Forelimb muscle (tissue), 1 donor: Measurements from ENCODE around the gene BUD31. TPM values are rescaled to one million over a fixed set of nuclear protein-coding genes. Genes with fewer than 3 reads are reported as not detected.
A peak's percentile ranks its signal among the peaks of the same experiment; 100 is the strongest.
"Not testable (repeated sequence)": the region's sequence is repeated elsewhere in the genome, so short reads cannot be mapped to it uniquely, and the experiment has no call there.

Experiments used
- DNase-seq: peaks from one replicate; pipeline ENCODE4 v3.0.0-alpha.2; 2013; ENCODE audit warnings: low read depth
- polyA plus RNA-seq: library from polyadenylated mRNA; unstranded; fragments of 120-200 nt; gene quantifications from one replicate; pipeline ENCODE4 v1.2.1, GENCODE V29; 2013; ENCODE audit not compliant: insufficient read length

Gene BUD31
- 68.8 TPM for polyA plus RNA-seq

- peak; percentile 82 for DNase-seq
Measured at GRCh38 chr7:99408379-99409191, at the start of gene BUD31, which contains the start of gene PDAP1. TSS of gene BUD31 (plus strand) at chr7:99408969. CDS start at chr7:99411093, 2,124 bp downstream. TSS of gene PDAP1 (minus strand) at chr7:99408597. CDS start at chr7:99408548, 49 bp downstream.

GRCh38 chr7:99359465-99360154, 49.2 kb upstream of the BUD31 start:
- no peak for DNase-seq

GRCh38 chr7:99362801-99363200, 46.0 kb upstream of the BUD31 start:
- no peak for DNase-seq

- DNase-seq = no peak
Measured at GRCh38 chr7:99363286-99363685, 45.5 kb upstream of the BUD31 start.

- DNase-seq = no peak
Measured at GRCh38 chr7:99365318-99366141, 43.2 kb upstream of the BUD31 start.

GRCh38 chr7:99366646-99367045, 42.1 kb upstream of the BUD31 start:
- no peak for DNase-seq

GRCh38 chr7:99368750-99369389, 39.9 kb upstream of the BUD31 start:
- DNase-seq = no peak

GRCh38 chr7:99369767-99370391, 38.9 kb upstream of the BUD31 start:
- peak; percentile 41 for DNase-seq

GRCh38 chr7:99371376-99371920, 37.3 kb upstream of the BUD31 start:
- no peak for DNase-seq

GRCh38 chr7:99372275-99373090, 36.3 kb upstream of the BUD31 start:
- DNase-seq = no peak

- DNase-seq = no peak
Measured at GRCh38 chr7:99373091-99374066, 35.4 kb upstream of the BUD31 start.

GRCh38 chr7:99374111-99375064, 34.4 kb upstream of the BUD31 start, which contains the start of gene ARPC1B:
TSS of gene ARPC1B (plus strand) at chr7:99374730. CDS start at chr7:99385715, 10,985 bp downstream.
- no peak for DNase-seq

GRCh38 chr7:99375070-99375807, 33.5 kb upstream of the BUD31 start:
- DNase-seq = no peak

- DNase-seq = peak; percentile 65
Measured at GRCh38 chr7:99379043-99379577, 29.7 kb upstream of the BUD31 start.

- not testable (repeated sequence) for DNase-seq
Measured at GRCh38 chr7:99379693-99380031, 29.1 kb upstream of the BUD31 start.

GRCh38 chr7:99380032-99380822, 28.5 kb upstream of the BUD31 start:
- DNase-seq = peak; percentile 34
